K562 (cell line): ENCODE results near the gene CNIH1. TPM values are rescaled to one million over a fixed set of nuclear protein-coding genes. Genes with fewer than 3 reads are reported as not detected.
"Not testable (repeated sequence)": the region's sequence is repeated elsewhere in the genome, so short reads cannot be mapped to it uniquely, and the experiment has no call there.

ENCODE experiments used
- ATAC-seq: fragments of 200-7000 bp; cut with Tn5 transposase; 3 replicates; pipeline ENCODE4 v1.9.1; 2020; ENCODE audit warnings: moderate library complexity
- BruUV-seq: library from RNA; stranded (reverse); fragments of 400-500 nt; replicated peaks from 2 replicates; lab custom pipeline; 2021; lab: Mats Ljungman, UMichigan
- CTCF ChIA-PET: fragments of 300-600 bp; formaldehyde crosslinking; extraction: SDS; loops from one replicate; lab custom pipeline; 2021; ENCODE audit warnings: low intra/inter-chr PET ratio; lab: Yijun Ruan, JAX
- POLR2A ChIA-PET: fragments of 300-600, 350-650 bp; sonication (Branson Sonifier 250); formaldehyde crosslinking; extraction: SDS; loops from one replicate; lab custom pipeline; 2021; ENCODE audit warnings: antibody characterized with exemption, inconsistent platforms; lab: Yijun Ruan, JAX
- DNase-seq, 4 experiments: peaks; one replicate each; pipeline versions ENCODE4 v3.0.0 to v3.0.0-alpha.2; 2011 to 2018; ENCODE audit warnings: low spot score in 3 of 4, mixed read lengths in 3 of 4; ENCODE audit errors: extremely low read depth in 1 of 4
- FAIRE-seq: peaks from 2 replicates; lab custom pipeline; 2011; peaks lifted over from hg19 to GRCh38; lab: Jason Lieb, UNC
- H2AFZ ChIP-seq: 2 replicates; pipeline ENCODE4 v1.6.0; 2011; ENCODE audit warnings: low read depth, low read length, control low read depth, inconsistent platforms
- H3K27ac ChIP-seq: fragments of 200-600 bp; 3 replicates; pipeline ENCODE4 v1.8.0; 2011; ENCODE audit warnings: low read depth, mild to moderate bottlenecking, control low read depth, inconsistent platforms, low read length, moderate library complexity, mixed read lengths; ENCODE audit errors: extremely low read depth
- H3K27me3 ChIP-seq, 2 experiments: fragments of 300-600 bp in 1 of 2; 2 replicates in 1 of 2; 3 replicates in 1 of 2; pipeline versions ENCODE4 v1.6.0 to v1.8.0; 2011; ENCODE audit warnings: inconsistent platforms in 2 of 2, low read length in 2 of 2, mild to moderate bottlenecking in 1 of 2, mixed read lengths in 1 of 2, moderate library complexity in 1 of 2; ENCODE audit not compliant: control insufficient read depth in 2 of 2, insufficient read depth in 2 of 2
- H3K36me3 ChIP-seq: fragments of 300-600 bp; 3 replicates; pipeline ENCODE4 v1.8.0; 2011; ENCODE audit warnings: mild to moderate bottlenecking, low read length, inconsistent platforms; ENCODE audit not compliant: control insufficient read depth, insufficient read depth
- H3K4me1 ChIP-seq, 2 experiments: fragments of 200-600 bp in 1 of 2; replicated peaks in 1 of 2; 2 replicates in 1 of 2; 3 replicates in 1 of 2; pipeline versions ENCODE4 v1.5.1 to v1.8.0; 2011; ENCODE audit warnings: inconsistent platforms in 2 of 2, low read length in 2 of 2, mild to moderate bottlenecking in 1 of 2, mixed read lengths in 1 of 2, moderate library complexity in 1 of 2; ENCODE audit not compliant: control insufficient read depth in 2 of 2, insufficient read depth in 2 of 2
- H3K4me2 ChIP-seq: 2 replicates; pipeline ENCODE4 v1.6.1; 2011; ENCODE audit warnings: low read length, control low read depth, inconsistent platforms, mixed read lengths; ENCODE audit not compliant: insufficient read depth
- H3K4me3 ChIP-seq: fragments of 200-600 bp; sonication (generic), shearing (Covaris generic); 2 replicates; pipeline ENCODE4 v1.5.1; 2016; ENCODE audit warnings: control low read depth, inconsistent platforms
- H3K79me2 ChIP-seq: fragments of 200-600 bp; 3 replicates; pipeline ENCODE4 v1.8.0; 2011; ENCODE audit warnings: low read length, inconsistent platforms; ENCODE audit not compliant: control insufficient read depth, insufficient read depth
- H3K9ac ChIP-seq, 2 experiments: 2 replicates each; pipeline versions ENCODE4 v1.6.0 to v1.6.1; 2011; ENCODE audit warnings: low read depth in 2 of 2, low read length in 2 of 2, control low read depth in 1 of 2, inconsistent platforms in 1 of 2, mild to moderate bottlenecking in 1 of 2, mixed read lengths in 1 of 2; ENCODE audit not compliant: insufficient read depth in 1 of 2
- H3K9me1 ChIP-seq: one replicate; pipeline ENCODE4 v1.6.0; 2011; ENCODE audit warnings: inconsistent platforms, mild to moderate bottlenecking, low read length, moderate library complexity; ENCODE audit not compliant: control insufficient read depth, insufficient read depth
- H3K9me3 ChIP-seq: replicated peaks from 2 replicates; pipeline ENCODE4 v1.5.1; 2011; ENCODE audit warnings: low read depth, low read length, inconsistent platforms; ENCODE audit not compliant: control insufficient read depth, insufficient read depth
- H4K20me1 ChIP-seq: replicated peaks from 2 replicates; pipeline ENCODE4 v1.6.1; 2011; ENCODE audit warnings: low read length, inconsistent platforms, mixed read lengths; ENCODE audit not compliant: control insufficient read depth, insufficient read depth
- E2F1 ChIP-seq: sonication (generic); formaldehyde crosslinking; IDR thresholded peaks from 2 replicates; pipeline ENCODE4 v1.8.1; 2023; ENCODE audit warnings: mild to moderate bottlenecking, missing genetic modification reagents, moderate library complexity
- NFE2L1 ChIP-seq: fragments of 450-650 bp; IDR thresholded peaks from 2 replicates; pipeline ENCODE4 v1.6.1; 2016; ENCODE audit warnings: missing genetic modification characterization, low read depth, mild to moderate bottlenecking, missing compliant biosample characterization, moderate library complexity, borderline replicate concordance
- RBFOX2 ChIP-seq: fragments of 200-400 bp; formaldehyde crosslinking; IDR thresholded peaks from 2 replicates; pipeline ENCODE4 v1.6.1; 2017; ENCODE audit warnings: low read depth, mild to moderate bottlenecking, low read length, moderate library complexity
- ZNF140 ChIP-seq: fragments of 250-450 bp; sonication (Bioruptor Pico); IDR thresholded peaks from 2 replicates; pipeline ENCODE4 v1.8.0; 2021; ENCODE audit warnings: moderate library complexity, mild to moderate bottlenecking, inconsistent platforms
- ZNF766 ChIP-seq: fragments of 200-800 bp; sonication (Bioruptor generic); conservative IDR thresholded peaks from 2 replicates; pipeline ENCODE4 v1.6.1; 2016; ENCODE audit warnings: missing genetic modification characterization, missing compliant biosample characterization
- WGBS: fragments of 100-300 bp; shearing (Covaris generic); methylation state at CpG from one replicate; pipeline ENCODE4 v1.1.6; 2016; ENCODE audit warnings: low coverage, mixed read lengths; ENCODE audit not compliant: insufficient coverage; ENCODE audit errors: missing lambda C conversion rate; 5-methylcytosine and 5-hydroxymethylcytosine counted together
- in situ Hi-C: fragments of 300-500 bp; cut with MboI; formaldehyde crosslinking; loops from 4 replicates; pipeline ENCODE4 v1.15.0; 2018; ENCODE audit warnings: inconsistent platforms, mixed read lengths
- intact Hi-C: fragments of 100-400 bp; cut with micrococcal nuclease; formaldehyde crosslinking; loops from 2 replicates; pipeline ENCODE4 v1.14.2; 2022
- polyA plus RNA-seq, 8 experiments: library from polyadenylated mRNA; depleted of rRNA in 4 of 8; stranded (reverse) in 5 of 8; unstranded in 3 of 8; fragments of >200 nt; fragmentation: Nextera tagmentation in 2 of 8; fragmentation: Illumina TruSeq in 1 of 8; extraction: Ambion mirVana in 2 of 8; extraction: Trizol in 1 of 8; gene quantifications; 2 replicates each; pipeline versions ENCODE4 v1.2.1 to v1.2.3, GENCODE V29; 2011 to 2014; ENCODE audit warnings: inconsistent platforms in 1 of 8, missing spikeins in 1 of 8
- total RNA-seq, 7 experiments: library from RNA; depleted of rRNA in 6 of 7; stranded (reverse); fragments of >200 nt in 6 of 7; fragmentation: Illumina TruSeq in 2 of 7; extraction: Trizol in 2 of 7; gene quantifications; 2 replicates each; pipeline versions ENCODE4 v1.2.1 to v1.2.3, GENCODE V29; 2011 to 2021; ENCODE audit warnings: low replicate concordance in 1 of 7

CNIH1 gene
- total and polyA plus RNA-seq, 9 of the 15 experiments (the other 6 are each of a cell fraction or from before 2014, with no cell fraction given), result 13.9 to 283 (median 77.3) TPM

GRCh38 chr14:54438703-54439102 is 2.5 kb downstream of the CNIH1 start:
- Histone ChIP-seq H3K9me3 (no peaks in the 10 kb centered on the region), H3K79me2 (peaks cover 75% of the 10 kb centered on the region), H3K9ac (no peak overlapping the region), H3K4me3 (no peak overlapping the region), H3K4me1 (peaks cover 10 to 25% of the 10 kb centered on the region in 2 experiments; a peak in 4 of 5 replicates), H3K4me2 (peak overlapping the region; percentile 6; the same call in 1 of the 2 replicates), H3K27me3 (no peaks in the 10 kb centered on the region), H3K9me1 (no peaks in the 10 kb centered on the region), H2AFZ (no peak overlapping the region), H3K27ac (no peak overlapping the region), H4K20me1 (no peaks in the 10 kb centered on the region), H3K36me3 (peaks cover 17% of the 10 kb centered on the region)
- DNase-seq, result peak in 1 of 4 experiments; percentile 5
- POLR2A ChIA-PET, result interaction anchor here (1.2 kb wide), 1 partner anchor 13 kb away, joined by 3 read pairs; no protein-coding TSS in a partner anchor
- intact Hi-C loops (no loop called here), in situ Hi-C loops (no loop called here)
- no peak for FAIRE-seq
- no TSS peak for BruUV-seq
- 73% methylated on average over 2 of the region's 4 CpGs for WGBS
- CTCF ChIA-PET, result no interaction called here
- TF ChIP-seq E2F1 (CRISPR knock-in tag) (no peak), NFE2L1 (tag) (no peak), RBFOX2 (no peak), ZNF140 (no peak), ZNF766 (peak; percentile 66)
- ATAC-seq, result 0 out of 3 replicates have a peak, but pooled peaks have one; percentile 8

- peaks cover 19% of the 10 kb centered on the region for H3K36me3 ChIP-seq
- H3K9ac ChIP-seq, H4K20me1 ChIP-seq, H3K9me3 ChIP-seq, H3K9me1 ChIP-seq, BruUV-seq, H3K27me3 ChIP-seq, FAIRE-seq, in situ Hi-C loops, DNase-seq, H3K4me2 ChIP-seq, H3K4me3 ChIP-seq, H2AFZ ChIP-seq, ATAC-seq, intact Hi-C loops, H3K27ac ChIP-seq, CTCF ChIA-PET: not testable (repeated sequence)
- H3K4me1 ChIP-seq, result peaks cover 10 to 25% of the 10 kb centered on the region in 2 experiments; a peak in 4 of 5 replicates
- peaks cover 82% of the 10 kb centered on the region for H3K79me2 ChIP-seq
- WGBS, result 54% methylated on average over 2 of the region's 4 CpGs
- POLR2A ChIA-PET, result interaction anchor here (0.6 to 1.2 kb wide), 2 partner anchors 13 to 112 kb away, joined by 3 read pairs; no protein-coding TSS in a partner anchor
Measured at GRCh38 chr14:54437954-54438353, 3.2 kb downstream of the CNIH1 start.
